ENCODE data around the gene PFKFB1. TPM values are rescaled to one million over a fixed set of nuclear protein-coding genes. Genes with fewer than 3 reads are reported as not detected.
"Not testable (repeated sequence)": the region's sequence is repeated elsewhere in the genome, so short reads cannot be mapped to it uniquely, and the experiment has no call there.

The PFKFB1 gene
- total RNA-seq, 1 donor from 2014 or later, result not detected

DNA sequence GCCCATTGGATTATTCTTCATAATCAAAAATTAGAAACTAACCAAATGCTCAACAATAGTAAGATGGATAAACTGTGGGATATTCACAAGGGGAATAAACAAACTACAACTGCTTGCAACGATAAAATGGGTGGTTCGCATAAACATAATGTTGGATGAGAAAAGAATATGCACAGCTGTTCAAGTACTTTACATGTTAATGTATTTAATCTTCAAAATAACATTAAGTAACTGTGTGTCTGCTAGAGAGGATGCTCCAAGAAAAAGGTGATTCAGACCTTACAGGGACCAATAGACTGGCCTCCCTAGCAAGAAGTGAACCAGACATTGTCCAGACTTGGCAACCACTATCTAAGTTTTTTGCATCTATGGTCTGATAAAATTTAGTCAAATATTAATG lies 2.3 kb downstream of the PFKFB1 start:
- TF ChIP-seq, protein P1, sequence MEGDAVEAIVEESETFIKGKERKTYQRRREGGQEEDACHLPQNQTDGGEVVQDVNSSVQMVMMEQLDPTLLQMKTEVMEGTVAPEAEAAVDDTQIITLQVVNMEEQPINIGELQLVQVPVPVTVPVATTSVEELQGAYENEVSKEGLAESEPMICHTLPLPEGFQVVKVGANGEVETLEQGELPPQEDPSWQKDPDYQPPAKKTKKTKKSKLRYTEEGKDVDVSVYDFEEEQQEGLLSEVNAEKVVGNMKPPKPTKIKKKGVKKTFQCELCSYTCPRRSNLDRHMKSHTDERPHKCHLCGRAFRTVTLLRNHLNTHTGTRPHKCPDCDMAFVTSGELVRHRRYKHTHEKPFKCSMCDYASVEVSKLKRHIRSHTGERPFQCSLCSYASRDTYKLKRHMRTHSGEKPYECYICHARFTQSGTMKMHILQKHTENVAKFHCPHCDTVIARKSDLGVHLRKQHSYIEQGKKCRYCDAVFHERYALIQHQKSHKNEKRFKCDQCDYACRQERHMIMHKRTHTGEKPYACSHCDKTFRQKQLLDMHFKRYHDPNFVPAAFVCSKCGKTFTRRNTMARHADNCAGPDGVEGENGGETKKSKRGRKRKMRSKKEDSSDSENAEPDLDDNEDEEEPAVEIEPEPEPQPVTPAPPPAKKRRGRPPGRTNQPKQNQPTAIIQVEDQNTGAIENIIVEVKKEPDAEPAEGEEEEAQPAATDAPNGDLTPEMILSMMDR (IDR thresholded peaks at IDR 0.05), result no peak
- no peaks in the 10 kb centered on the region for H3K27me3 ChIP-seq
- no peaks in the 10 kb centered on the region for H3K4me1 ChIP-seq
- intact Hi-C loops (cut with DNase I), result no loop called here
- DNase-seq (ENCODE audit: low spot score in 2 of 2), result no peak
- no peak overlapping the region for H3K4me3 ChIP-seq
- H3K9me3 ChIP-seq, result no peaks in the 10 kb centered on the region
- no peak overlapping the region for H3K27ac ChIP-seq
- no peaks in the 10 kb centered on the region for H3K36me3 ChIP-seq

- intact Hi-C loops (cut with DNase I); H3K27me3 ChIP-seq; H3K4me1 ChIP-seq; H3K9me3 ChIP-seq; H3K36me3 ChIP-seq; H3K27ac ChIP-seq; DNase-seq (ENCODE audit: low spot score in 2 of 2); H3K4me3 ChIP-seq: not testable (repeated sequence)
These were observed 10.7 kb downstream of the PFKFB1 start for GRCh38 chrX:54983306-54983705.

GRCh38 chrX:54980334-54980733 lies 13.7 kb downstream of the PFKFB1 start:
- intact Hi-C loops (cut with DNase I), result no loop called here
- no peaks in the 10 kb centered on the region for H3K36me3 ChIP-seq
- DNase-seq (ENCODE audit: low spot score in 2 of 2), result no peak
- H3K4me3 ChIP-seq, result no peak overlapping the region
- no peaks in the 10 kb centered on the region for H3K4me1 ChIP-seq
- no peak overlapping the region for H3K27ac ChIP-seq
- TF ChIP-seq, protein P1 (IDR thresholded peaks at IDR 0.05), result no peak
- H3K9me3 ChIP-seq, result no peaks in the 10 kb centered on the region
- no peaks in the 10 kb centered on the region for H3K27me3 ChIP-seq

- H3K9me3 ChIP-seq, result no peaks in the 10 kb centered on the region
- intact Hi-C loops (cut with DNase I), result no loop called here
- TF ChIP-seq, protein P1 (IDR thresholded peaks at IDR 0.05), result no peak
- DNase-seq (ENCODE audit: low spot score in 2 of 2), result no peak
- no peak overlapping the region for H3K27ac ChIP-seq
- no peak overlapping the region for H3K4me3 ChIP-seq
- H3K4me1 ChIP-seq, result no peaks in the 10 kb centered on the region
- no peaks in the 10 kb centered on the region for H3K36me3 ChIP-seq
- H3K27me3 ChIP-seq, result no peaks in the 10 kb centered on the region
These were observed 14.6 kb downstream of the PFKFB1 start for GRCh38 chrX:54979432-54979831.

- Histone ChIP-seq H3K4me1 (no peaks in the 10 kb centered on the region), H3K27ac (no peak overlapping the region), H3K27me3 (no peaks in the 10 kb centered on the region), H3K9me3 (no peaks in the 10 kb centered on the region), H3K36me3 (no peaks in the 10 kb centered on the region), H3K4me3 (no peak overlapping the region)
- no peak for DNase-seq (ENCODE audit: low spot score in 2 of 2)
- intact Hi-C loops (cut with DNase I), result no loop called here
- TF ChIP-seq, protein P1 (IDR thresholded peaks at IDR 0.05), result no peak
These were observed 15.5 kb downstream of the PFKFB1 start for GRCh38 chrX:54978448-54978847.

GRCh38 chrX:54977387-54977786 lies 16.6 kb downstream of the PFKFB1 start:
- no peaks in the 10 kb centered on the region for H3K36me3 ChIP-seq
- no peak overlapping the region for H3K4me3 ChIP-seq
- intact Hi-C loops (cut with DNase I), result no loop called here
- TF ChIP-seq, protein P1 (IDR thresholded peaks at IDR 0.05), result no peak
- no peaks in the 10 kb centered on the region for H3K9me3 ChIP-seq
- H3K4me1 ChIP-seq, result no peaks in the 10 kb centered on the region
- no peaks in the 10 kb centered on the region for H3K27me3 ChIP-seq
- no peak overlapping the region for H3K27ac ChIP-seq
- DNase-seq (ENCODE audit: low spot score in 2 of 2), result no peak

All from ascending aorta (tissue), 2 donors.